ENCODE data around the gene ARSG.
"Not testable (repeated sequence)": the region's sequence is repeated elsewhere in the genome, so short reads cannot be mapped to it uniquely, and the experiment has no call there.

- TF ChIP-seq, protein P1, sequence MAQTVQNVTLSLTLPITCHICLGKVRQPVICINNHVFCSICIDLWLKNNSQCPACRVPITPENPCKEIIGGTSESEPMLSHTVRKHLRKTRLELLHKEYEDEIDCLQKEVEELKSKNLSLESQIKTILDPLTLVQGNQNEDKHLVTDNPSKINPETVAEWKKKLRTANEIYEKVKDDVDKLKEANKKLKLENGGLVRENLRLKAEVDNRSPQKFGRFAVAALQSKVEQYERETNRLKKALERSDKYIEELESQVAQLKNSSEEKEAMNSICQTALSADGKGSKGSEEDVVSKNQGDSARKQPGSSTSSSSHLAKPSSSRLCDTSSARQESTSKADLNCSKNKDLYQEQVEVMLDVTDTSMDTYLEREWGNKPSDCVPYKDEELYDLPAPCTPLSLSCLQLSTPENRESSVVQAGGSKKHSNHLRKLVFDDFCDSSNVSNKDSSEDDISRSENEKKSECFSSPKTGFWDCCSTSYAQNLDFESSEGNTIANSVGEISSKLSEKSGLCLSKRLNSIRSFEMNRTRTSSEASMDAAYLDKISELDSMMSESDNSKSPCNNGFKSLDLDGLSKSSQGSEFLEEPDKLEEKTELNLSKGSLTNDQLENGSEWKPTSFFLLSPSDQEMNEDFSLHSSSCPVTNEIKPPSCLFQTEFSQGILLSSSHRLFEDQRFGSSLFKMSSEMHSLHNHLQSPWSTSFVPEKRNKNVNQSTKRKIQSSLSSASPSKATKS (CRISPR knock-in tag; IDR thresholded peaks at IDR 0.05), result not testable (repeated sequence)
- TF ChIP-seq ZNF699 (CRISPR knock-in tag; IDR thresholded peaks at IDR 0.05; ENCODE audit: insufficient replicate concordance); ADNP (tag; IDR thresholded peaks at IDR 0.05); CTCF (IDR thresholded peaks at IDR 0.05 in 2 of 3, conservative IDR thresholded peaks at IDR 0.05 in 1 of 3; ENCODE audit: insufficient read depth in 2 of 3, low read depth in 1 of 3, low read length in 3 of 3); CHD4 (IDR thresholded peaks at IDR 0.05; ENCODE audit: insufficient read depth, insufficient replicate concordance, low read depth, low read length, poor library complexity, severe bottlenecking): not testable (repeated sequence)
Observed at GRCh38 chr17:68352671-68353070, 61.4 kb downstream of the ARSG start.
